ACC112 (cell line): ENCODE data around the gene SPATA13.

Experiments
- H2AFZ ChIP-seq: fragments of 200-600 bp; sonication (generic); one replicate; pipeline ENCODE4 v1.6.0; 2017; ENCODE audit warnings: antibody characterized with exemption, low read length; ENCODE audit not compliant: unreplicated experiment
- H3K27ac ChIP-seq: fragments of 200-600 bp; sonication (generic); 2 replicates; pipeline ENCODE4 v1.5.1; 2014; ENCODE audit warnings: low read depth, mild to moderate bottlenecking, antibody characterized with exemption, low read length, moderate library complexity
- H3K27me3 ChIP-seq: fragments of 200-600 bp; sonication (generic); 2 replicates; pipeline ENCODE4 v1.6.1; 2014; ENCODE audit warnings: mild to moderate bottlenecking, antibody characterized with exemption, low read length, moderate library complexity, mixed read lengths; ENCODE audit not compliant: insufficient read depth
- H3K36me3 ChIP-seq: fragments of 200-600 bp; sonication (generic); 2 replicates; pipeline ENCODE4 v1.6.1; 2016; ENCODE audit warnings: mild to moderate bottlenecking, antibody characterized with exemption, low read length, moderate library complexity, mixed read lengths; ENCODE audit not compliant: insufficient read depth
- H3K4me1 ChIP-seq: fragments of 200-600 bp; sonication (generic); one replicate; pipeline ENCODE4 v1.6.1; 2016; ENCODE audit warnings: low read length, mixed read lengths; ENCODE audit not compliant: insufficient read depth, unreplicated experiment, control insufficient read depth
- H3K4me3 ChIP-seq: fragments of 200-600 bp; sonication (generic); 2 replicates; pipeline ENCODE4 v1.5.1; 2014; ENCODE audit warnings: mild to moderate bottlenecking, low read depth, low read length
- H3K79me2 ChIP-seq: fragments of 200-600 bp; sonication (generic); one replicate; pipeline ENCODE4 v1.6.0; 2016; ENCODE audit warnings: low read length; ENCODE audit not compliant: control insufficient read depth, unreplicated experiment, insufficient read depth

Gene SPATA13

GRCh38 chr13:24232474-24232873, 72.0 kb downstream of the SPATA13 start:
- H2AFZ ChIP-seq, result no peak overlapping the region
- no peak overlapping the region for H3K4me3 ChIP-seq
- no peaks in the 10 kb centered on the region for H3K27me3 ChIP-seq
- H3K4me1 ChIP-seq, result no peaks in the 10 kb centered on the region
- H3K27ac ChIP-seq, result no peak overlapping the region
- no peaks in the 10 kb centered on the region for H3K79me2 ChIP-seq
- no peaks in the 10 kb centered on the region for H3K36me3 ChIP-seq

GRCh38 chr13:24233351-24233901, 72.9 kb downstream of the SPATA13 start:
- Histone ChIP-seq H3K27me3 (no peaks in the 10 kb centered on the region), H3K4me1 (no peaks in the 10 kb centered on the region), H3K27ac (peak overlapping the region; percentile 25), H2AFZ (peak overlapping the region; percentile 60), H3K4me3 (peak overlapping the region; percentile 73), H3K79me2 (no peaks in the 10 kb centered on the region), H3K36me3 (no peaks in the 10 kb centered on the region)

DNA sequence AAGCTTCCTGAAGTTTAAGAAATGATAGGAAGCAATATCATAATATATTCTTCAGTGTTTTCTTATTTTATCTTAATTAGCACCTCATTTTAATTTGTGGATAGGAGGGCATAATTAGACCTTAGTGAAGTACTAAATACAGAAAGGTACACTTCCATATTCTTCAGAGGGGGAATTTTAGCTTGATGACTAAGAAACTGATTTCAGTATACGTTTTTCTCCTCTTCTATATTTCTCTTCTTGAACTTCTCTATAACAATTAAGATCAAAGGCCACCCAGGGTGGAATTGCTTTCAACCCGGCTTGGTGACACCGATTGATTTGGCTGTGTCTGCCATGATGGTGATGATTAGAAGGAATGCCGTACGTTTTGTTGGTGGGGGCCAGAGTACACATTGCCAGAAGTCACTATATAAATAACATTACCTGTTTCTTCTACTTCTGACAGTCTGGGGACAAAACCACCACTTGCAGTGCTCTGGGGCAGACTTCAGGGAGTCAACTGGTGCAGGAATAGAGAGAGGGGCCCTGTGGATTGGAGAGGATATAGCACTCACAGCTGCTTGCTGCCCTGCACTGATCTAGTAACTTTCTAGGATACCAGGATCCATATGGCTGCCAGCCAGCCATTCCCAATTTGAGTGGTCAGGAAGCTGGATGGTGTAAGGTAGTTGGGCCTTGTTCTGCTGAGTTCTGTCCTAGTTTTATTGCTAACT, 73.8 kb downstream of the SPATA13 start:
- no peaks in the 10 kb centered on the region for H3K27me3 ChIP-seq
- H3K27ac ChIP-seq, result no peak overlapping the region
- no peaks in the 10 kb centered on the region for H3K4me1 ChIP-seq
- no peak overlapping the region for H3K4me3 ChIP-seq
- no peaks in the 10 kb centered on the region for H3K79me2 ChIP-seq
- H2AFZ ChIP-seq, result no peak overlapping the region
- no peaks in the 10 kb centered on the region for H3K36me3 ChIP-seq

GRCh38 chr13:24237356-24237755, 76.8 kb downstream of the SPATA13 start:
- Histone ChIP-seq H3K36me3 (no peaks in the 10 kb centered on the region), H2AFZ (no peak overlapping the region)

DNA sequence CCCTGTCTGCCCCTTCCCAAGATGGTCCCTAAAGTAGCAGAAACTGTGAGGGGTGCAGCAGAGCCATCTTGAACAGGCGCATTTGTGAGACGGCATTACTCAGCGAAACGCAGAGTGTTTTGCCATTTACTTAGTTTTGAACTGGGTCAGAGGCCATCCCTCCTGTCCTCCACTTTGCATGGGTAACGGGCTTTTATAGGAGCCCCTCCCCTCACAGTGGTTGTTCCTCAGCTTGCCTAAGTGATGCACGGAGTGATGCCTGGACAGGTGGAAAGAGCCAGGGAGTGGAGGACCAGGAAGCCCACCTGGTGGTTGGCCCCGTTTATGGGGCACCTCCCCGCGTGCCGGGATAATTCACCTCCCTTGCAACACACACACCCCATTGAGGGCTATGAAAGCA, 80.8 kb downstream of the SPATA13 start:
- H3K4me1 ChIP-seq, result no peaks in the 10 kb centered on the region
- no peaks in the 10 kb centered on the region for H3K27me3 ChIP-seq
- H3K27ac ChIP-seq, result no peak overlapping the region
- H3K79me2 ChIP-seq, result no peaks in the 10 kb centered on the region
- H3K36me3 ChIP-seq, result no peaks in the 10 kb centered on the region
- H2AFZ ChIP-seq, result no peak overlapping the region
- no peak overlapping the region for H3K4me3 ChIP-seq

More at GRCh38 chr13:24237356-24237755, 76.8 kb downstream of the SPATA13 start:
- Histone ChIP-seq H3K27ac (no peak overlapping the region), H3K4me3 (no peak overlapping the region), H3K27me3 (no peaks in the 10 kb centered on the region), H3K79me2 (no peaks in the 10 kb centered on the region), H3K4me1 (no peaks in the 10 kb centered on the region)

GRCh38 chr13:24242100-24242499, 81.6 kb downstream of the SPATA13 start:
- H3K27ac ChIP-seq, result no peak overlapping the region
- H3K79me2 ChIP-seq, result no peaks in the 10 kb centered on the region
- H3K4me1 ChIP-seq, result no peaks in the 10 kb centered on the region
- H2AFZ ChIP-seq, result no peak overlapping the region
- H3K27me3 ChIP-seq, result no peaks in the 10 kb centered on the region
- H3K36me3 ChIP-seq, result no peaks in the 10 kb centered on the region
- H3K4me3 ChIP-seq, result no peak overlapping the region

- no peaks in the 10 kb centered on the region for H3K4me1 ChIP-seq
- H3K27ac ChIP-seq, result no peak overlapping the region
- H3K4me3 ChIP-seq, result no peak overlapping the region
- H3K27me3 ChIP-seq, result no peaks in the 10 kb centered on the region
- H2AFZ ChIP-seq, result no peak overlapping the region
- no peaks in the 10 kb centered on the region for H3K79me2 ChIP-seq
- H3K36me3 ChIP-seq, result no peaks in the 10 kb centered on the region
These were observed 82.8 kb downstream of the SPATA13 start for GRCh38 chr13:24243302-24243701.

DNA sequence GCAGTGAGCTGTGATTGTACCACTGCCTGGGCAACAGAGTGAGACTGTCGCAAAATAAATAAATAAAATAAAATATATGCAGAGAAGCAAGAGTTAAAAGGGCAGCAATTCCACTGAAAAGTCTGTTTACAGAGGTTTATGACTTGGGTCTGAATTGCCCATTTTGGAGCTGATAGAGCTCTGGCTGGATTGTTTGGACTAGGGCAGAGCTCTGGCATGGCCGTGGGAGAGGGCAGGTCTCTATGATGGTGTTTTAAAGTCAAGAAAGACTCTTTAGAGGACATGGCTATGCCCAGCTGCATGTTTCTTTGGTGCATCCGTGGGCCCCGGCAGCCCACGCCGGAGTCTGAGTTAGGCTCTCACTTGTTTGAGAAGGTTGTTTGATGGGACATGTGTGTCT, 84.3 kb downstream of the SPATA13 start:
- no peak overlapping the region for H3K27ac ChIP-seq
- no peak overlapping the region for H3K4me3 ChIP-seq
- H3K79me2 ChIP-seq, result no peaks in the 10 kb centered on the region
- no peaks in the 10 kb centered on the region for H3K27me3 ChIP-seq
- no peak overlapping the region for H2AFZ ChIP-seq
- H3K4me1 ChIP-seq, result no peaks in the 10 kb centered on the region
- no peaks in the 10 kb centered on the region for H3K36me3 ChIP-seq

- Histone ChIP-seq H3K27ac (no peak overlapping the region), H2AFZ (no peak overlapping the region), H3K36me3 (no peaks in the 10 kb centered on the region), H3K79me2 (no peaks in the 10 kb centered on the region), H3K4me3 (no peak overlapping the region), H3K4me1 (no peaks in the 10 kb centered on the region), H3K27me3 (no peaks in the 10 kb centered on the region)
These were observed 86.5 kb downstream of the SPATA13 start for GRCh38 chr13:24247016-24247415.

GRCh38 chr13:24249624-24250023, 89.1 kb downstream of the SPATA13 start:
- Histone ChIP-seq H3K4me3 (no peak overlapping the region), H3K79me2 (no peaks in the 10 kb centered on the region), H3K27me3 (no peaks in the 10 kb centered on the region), H3K27ac (no peak overlapping the region), H3K36me3 (no peaks in the 10 kb centered on the region), H3K4me1 (no peaks in the 10 kb centered on the region), H2AFZ (no peak overlapping the region)

- no peaks in the 10 kb centered on the region for H3K36me3 ChIP-seq
- H3K79me2 ChIP-seq, result no peaks in the 10 kb centered on the region
- H3K27ac ChIP-seq, result no peak overlapping the region
- no peaks in the 10 kb centered on the region for H3K27me3 ChIP-seq
- no peaks in the 10 kb centered on the region for H3K4me1 ChIP-seq
- H2AFZ ChIP-seq, result no peak overlapping the region
- H3K4me3 ChIP-seq, result no peak overlapping the region
These were observed 90.0 kb downstream of the SPATA13 start for GRCh38 chr13:24250376-24251057.
